C4-2B (cell line): ENCODE results near the gene SASH1.

Source experiments
- CTCF ChIP-seq: fragments of 450-650 bp; conservative IDR thresholded peaks from 2 replicates; pipeline ENCODE4 v1.5.1; 2017; ENCODE audit warnings: mild to moderate bottlenecking
- ZFX ChIP-seq: fragments of 450-650 bp; IDR thresholded peaks from 2 replicates; pipeline ENCODE4 v1.6.1; 2017

DNA sequence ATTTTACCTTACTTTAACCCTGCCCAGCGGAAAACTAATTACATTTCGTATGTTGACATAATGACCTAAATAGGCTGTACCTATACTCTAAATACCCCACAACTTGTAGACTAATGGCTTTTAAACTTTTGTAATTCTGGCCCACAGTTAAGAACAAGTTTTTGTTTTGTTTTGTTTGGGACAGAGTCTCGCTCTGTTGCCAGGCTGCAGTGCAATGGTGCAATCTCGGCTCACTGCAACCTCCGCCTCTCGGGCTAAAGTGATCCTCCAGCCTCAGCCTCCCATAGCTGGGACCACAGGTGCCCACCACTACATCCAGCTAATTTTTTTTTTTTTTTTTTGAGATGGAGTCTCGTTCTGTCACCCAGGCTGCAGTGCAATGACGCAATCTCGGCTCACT is 5.7 kb upstream of the SASH1 start:
- no peak for TF ChIP-seq CTCF
- no peak for TF ChIP-seq ZFX
